ENCODE measurements around the gene NCAPG2.
"Not testable (repeated sequence)": the region's sequence is repeated elsewhere in the genome, so short reads cannot be mapped to it uniquely, and the experiment has no call there.

Gene NCAPG2

DNA sequence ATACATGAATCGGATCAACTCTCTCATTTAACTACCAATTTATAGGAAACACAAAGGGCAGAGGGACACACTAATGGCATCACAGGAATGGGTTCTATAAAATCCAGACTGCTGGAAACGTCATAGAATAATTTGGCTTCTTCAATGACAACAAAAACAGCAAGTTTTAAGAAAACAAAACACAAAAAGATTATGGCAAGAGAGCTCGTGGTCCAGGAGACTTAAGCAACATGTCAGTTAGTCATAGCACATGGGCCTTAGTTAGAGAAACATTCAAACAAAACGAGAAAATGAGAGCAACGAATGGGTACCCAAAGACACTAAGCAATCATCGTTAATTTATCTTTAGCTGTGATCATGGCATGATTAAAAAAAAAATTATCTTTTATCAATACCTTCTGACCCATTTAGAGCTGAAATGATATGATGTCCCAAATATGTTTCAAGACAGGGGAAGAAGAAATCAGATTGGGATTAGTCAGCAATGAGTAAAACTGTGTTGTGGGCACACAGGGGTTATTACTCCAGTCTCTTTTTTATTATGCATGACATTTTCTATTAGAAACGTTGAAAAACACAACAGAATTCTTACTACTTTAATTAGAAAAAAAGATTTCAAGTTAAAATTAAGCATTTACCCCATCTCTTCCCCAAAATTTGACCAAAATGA, 28.3 kb downstream of the NCAPG2 start:
- no peak overlapping the region for H2AFZ ChIP-seq (ENCODE audit: low read depth)
- H4K20me1 ChIP-seq (ENCODE audit: insufficient read depth): no peaks in the 10 kb centered on the region
- H3K27ac ChIP-seq: no peak overlapping the region
- H3K79me2 ChIP-seq (ENCODE audit: insufficient read depth, low read depth): no peaks in the 10 kb centered on the region
- H3K36me3 ChIP-seq (ENCODE audit: insufficient read depth): peaks cover 12% of the 10 kb centered on the region; the same call in 1 of the 2 replicates
- H3K9ac ChIP-seq: no peak overlapping the region
- H3K4me3 ChIP-seq (IDR thresholded peaks at IDR 0.05; ENCODE audit: insufficient read depth, low read depth, low read length): no peak overlapping the region
- TF ChIP-seq, protein P1, sequence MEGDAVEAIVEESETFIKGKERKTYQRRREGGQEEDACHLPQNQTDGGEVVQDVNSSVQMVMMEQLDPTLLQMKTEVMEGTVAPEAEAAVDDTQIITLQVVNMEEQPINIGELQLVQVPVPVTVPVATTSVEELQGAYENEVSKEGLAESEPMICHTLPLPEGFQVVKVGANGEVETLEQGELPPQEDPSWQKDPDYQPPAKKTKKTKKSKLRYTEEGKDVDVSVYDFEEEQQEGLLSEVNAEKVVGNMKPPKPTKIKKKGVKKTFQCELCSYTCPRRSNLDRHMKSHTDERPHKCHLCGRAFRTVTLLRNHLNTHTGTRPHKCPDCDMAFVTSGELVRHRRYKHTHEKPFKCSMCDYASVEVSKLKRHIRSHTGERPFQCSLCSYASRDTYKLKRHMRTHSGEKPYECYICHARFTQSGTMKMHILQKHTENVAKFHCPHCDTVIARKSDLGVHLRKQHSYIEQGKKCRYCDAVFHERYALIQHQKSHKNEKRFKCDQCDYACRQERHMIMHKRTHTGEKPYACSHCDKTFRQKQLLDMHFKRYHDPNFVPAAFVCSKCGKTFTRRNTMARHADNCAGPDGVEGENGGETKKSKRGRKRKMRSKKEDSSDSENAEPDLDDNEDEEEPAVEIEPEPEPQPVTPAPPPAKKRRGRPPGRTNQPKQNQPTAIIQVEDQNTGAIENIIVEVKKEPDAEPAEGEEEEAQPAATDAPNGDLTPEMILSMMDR (conservative IDR thresholded peaks at IDR 0.05; ENCODE audit: low read depth, low read length): no peak
- no peaks in the 10 kb centered on the region for H3K27me3 ChIP-seq (ENCODE audit: insufficient read depth, low read depth)
- no peaks in the 10 kb centered on the region for H3K4me1 ChIP-seq (ENCODE audit: low read depth, poor library complexity, severe bottlenecking)
- H3K4me2 ChIP-seq: no peak overlapping the region

GRCh38 chr7:158672975-158673374, 31.6 kb downstream of the NCAPG2 start:
- no peak overlapping the region for H3K4me2 ChIP-seq
- TF ChIP-seq, protein P1 (conservative IDR thresholded peaks at IDR 0.05; ENCODE audit: low read depth, low read length): no peak
- peaks cover 4% of the 10 kb centered on the region for H3K4me1 ChIP-seq (ENCODE audit: low read depth, poor library complexity, severe bottlenecking)
- peaks cover 4% of the 10 kb centered on the region; the same call in 1 of the 2 replicates for H3K36me3 ChIP-seq (ENCODE audit: insufficient read depth)
- no peak overlapping the region for H3K9ac ChIP-seq
- no peak overlapping the region for H3K4me3 ChIP-seq (IDR thresholded peaks at IDR 0.05; ENCODE audit: insufficient read depth, low read depth, low read length)
- no peaks in the 10 kb centered on the region for H3K27me3 ChIP-seq (ENCODE audit: insufficient read depth, low read depth)
- H3K79me2 ChIP-seq (ENCODE audit: insufficient read depth, low read depth): no peaks in the 10 kb centered on the region
- no peak overlapping the region for H3K27ac ChIP-seq
- H2AFZ ChIP-seq (ENCODE audit: low read depth): no peak overlapping the region
- no peaks in the 10 kb centered on the region for H4K20me1 ChIP-seq (ENCODE audit: insufficient read depth)

DNA sequence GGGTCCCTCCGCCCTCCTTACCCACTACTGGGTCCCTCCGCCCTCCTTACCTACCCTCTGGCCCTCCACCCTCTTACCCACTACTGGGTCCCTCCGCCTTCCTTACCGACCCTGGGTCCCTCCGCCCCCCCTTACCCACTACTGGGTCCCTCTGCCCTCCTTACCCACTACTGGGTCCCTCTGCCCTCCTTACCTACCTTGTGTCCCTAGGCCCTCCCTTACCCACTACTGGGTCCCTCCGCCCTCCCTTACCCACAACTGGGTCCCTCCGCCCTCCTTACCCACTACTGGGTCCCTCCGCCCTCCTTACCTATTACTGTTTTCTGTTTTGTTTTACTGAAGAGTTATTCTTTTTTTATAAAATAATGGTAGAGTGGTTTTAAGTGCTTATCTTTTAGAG, 36.5 kb downstream of the NCAPG2 start:
- not testable (repeated sequence) for H3K27me3 ChIP-seq (ENCODE audit: insufficient read depth, low read depth); H3K4me2 ChIP-seq; H3K9ac ChIP-seq; H3K36me3 ChIP-seq (ENCODE audit: insufficient read depth); H4K20me1 ChIP-seq (ENCODE audit: insufficient read depth); H3K4me3 ChIP-seq (IDR thresholded peaks at IDR 0.05; ENCODE audit: insufficient read depth, low read depth, low read length); H2AFZ ChIP-seq (ENCODE audit: low read depth); H3K27ac ChIP-seq
- Histone ChIP-seq H3K4me1 (ENCODE audit: low read depth, poor library complexity, severe bottlenecking) (peaks cover 43% of the 10 kb centered on the region), H3K79me2 (ENCODE audit: insufficient read depth, low read depth) (peaks cover 15% of the 10 kb centered on the region; the same call in 1 of the 2 replicates)

- not testable (repeated sequence) for H4K20me1 ChIP-seq (ENCODE audit: insufficient read depth); H3K36me3 ChIP-seq (ENCODE audit: insufficient read depth)
- H3K4me1 ChIP-seq (ENCODE audit: low read depth, poor library complexity, severe bottlenecking): peaks cover 53% of the 10 kb centered on the region
Measured at GRCh38 chr7:158666966-158667678, 37.5 kb downstream of the NCAPG2 start.

DNA sequence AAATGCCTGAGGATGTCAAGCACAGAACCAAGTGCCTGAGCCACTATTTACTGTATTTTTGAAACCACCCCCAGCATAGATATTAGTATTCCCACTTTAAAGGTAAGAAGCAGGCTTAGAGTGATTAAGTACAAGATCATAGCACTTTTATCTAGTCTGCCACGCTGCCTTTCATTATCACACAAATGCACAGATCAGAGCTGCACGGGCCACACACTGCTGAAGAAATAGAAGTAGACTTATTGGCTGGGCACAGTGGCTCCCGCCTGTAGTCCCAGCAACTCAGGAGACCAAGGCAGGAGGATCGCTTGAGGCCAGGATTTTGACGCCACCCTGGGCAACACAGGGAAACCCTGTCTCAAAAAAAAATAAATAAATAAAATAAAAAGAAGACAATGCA, 38.2 kb downstream of the NCAPG2 start:
- no peak overlapping the region for H2AFZ ChIP-seq (ENCODE audit: low read depth)
- H3K36me3 ChIP-seq (ENCODE audit: insufficient read depth): peaks cover 6% of the 10 kb centered on the region; the same call in 1 of the 2 replicates
- no peak overlapping the region for H3K27ac ChIP-seq
- no peak overlapping the region for H3K9ac ChIP-seq
- H3K4me1 ChIP-seq (ENCODE audit: low read depth, poor library complexity, severe bottlenecking): peaks cover 60% of the 10 kb centered on the region
- H3K79me2 ChIP-seq (ENCODE audit: insufficient read depth, low read depth): peaks cover 24% of the 10 kb centered on the region; the same call in 1 of the 2 replicates
- H3K27me3 ChIP-seq (ENCODE audit: insufficient read depth, low read depth): no peaks in the 10 kb centered on the region
- H3K4me2 ChIP-seq: no peak overlapping the region
- TF ChIP-seq, protein P1 (conservative IDR thresholded peaks at IDR 0.05; ENCODE audit: low read depth, low read length): no peak
- H3K4me3 ChIP-seq (IDR thresholded peaks at IDR 0.05; ENCODE audit: insufficient read depth, low read depth, low read length): no peak overlapping the region
- no peaks in the 10 kb centered on the region for H4K20me1 ChIP-seq (ENCODE audit: insufficient read depth)

More at GRCh38 chr7:158666966-158667678, 37.5 kb downstream of the NCAPG2 start:
- H3K9ac ChIP-seq; H3K27me3 ChIP-seq (ENCODE audit: insufficient read depth, low read depth); H2AFZ ChIP-seq (ENCODE audit: low read depth); H3K27ac ChIP-seq; H3K4me3 ChIP-seq (IDR thresholded peaks at IDR 0.05; ENCODE audit: insufficient read depth, low read depth, low read length); H3K4me2 ChIP-seq: not testable (repeated sequence)
- H3K79me2 ChIP-seq (ENCODE audit: insufficient read depth, low read depth): peaks cover 17% of the 10 kb centered on the region; the same call in 1 of the 2 replicates
